ENCODE data around the gene KLHL33. TPM values are rescaled to one million over a fixed set of nuclear protein-coding genes. Genes with fewer than 3 reads are reported as not detected.

KLHL33 gene
- total and polyA plus RNA-seq, 8 donors, result 0.20 to 0.39 (median 0.29) TPM

DNA sequence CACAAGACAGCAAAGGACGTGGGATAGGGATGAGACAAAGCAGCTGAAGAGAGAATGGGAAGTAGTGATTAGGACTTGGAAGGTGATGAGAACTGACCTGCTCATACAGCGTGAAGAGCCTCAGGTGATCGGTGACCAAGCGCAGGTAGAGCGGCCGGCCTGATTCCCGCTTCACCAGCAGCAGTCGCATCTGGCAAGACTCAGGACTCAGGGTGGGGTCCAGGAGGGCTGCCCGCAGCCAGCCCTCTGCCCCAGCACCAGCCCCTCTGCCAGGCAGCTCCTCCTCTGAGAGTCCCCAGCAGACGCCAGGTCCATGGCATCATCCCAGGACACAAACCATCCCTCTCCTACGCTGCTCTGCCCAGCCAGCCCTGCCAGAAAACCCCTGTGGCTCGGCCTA lies 53.4 kb downstream of the KLHL33 start:
- peaks cover 10 to 100% of the 10 kb centered on the region in 2 donors for H3K36me3 ChIP-seq
- ATAC-seq, result no peak

DNA sequence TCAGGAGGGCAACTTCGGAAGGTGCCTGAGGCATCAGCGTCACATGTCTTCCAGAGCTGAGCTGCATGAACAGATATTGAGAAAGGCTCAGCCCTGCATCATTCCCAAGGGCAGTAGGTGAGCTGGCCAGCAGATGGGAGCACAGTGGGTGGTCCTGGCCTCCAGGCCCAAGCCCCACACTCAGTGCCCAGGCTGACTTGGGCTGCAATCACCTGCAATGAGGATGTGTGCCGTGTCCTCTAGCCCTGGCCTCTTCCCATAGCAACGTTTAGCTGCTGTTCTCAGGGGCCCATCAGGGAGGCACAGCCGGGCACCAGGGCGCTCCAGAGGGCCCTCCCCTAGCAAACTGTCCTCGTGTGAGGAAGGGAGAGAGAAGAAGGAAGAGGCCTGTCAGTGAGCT lies 54.6 kb downstream of the KLHL33 start:
- Histone ChIP-seq H3K9me3 (no peaks in the 10 kb centered on the region), H3K4me1 (no peaks in the 10 kb centered on the region), H3K4me3 (no peak overlapping the region), H3K27me3 (no peaks in the 10 kb centered on the region), H3K36me3 (peaks cover 10 to 100% of the 10 kb centered on the region in 2 donors), H3K27ac (no peak overlapping the region)
- ATAC-seq, result no peak
- intact Hi-C loops (cut with DNase I), result no loop called here
- TF ChIP-seq, protein P1, sequence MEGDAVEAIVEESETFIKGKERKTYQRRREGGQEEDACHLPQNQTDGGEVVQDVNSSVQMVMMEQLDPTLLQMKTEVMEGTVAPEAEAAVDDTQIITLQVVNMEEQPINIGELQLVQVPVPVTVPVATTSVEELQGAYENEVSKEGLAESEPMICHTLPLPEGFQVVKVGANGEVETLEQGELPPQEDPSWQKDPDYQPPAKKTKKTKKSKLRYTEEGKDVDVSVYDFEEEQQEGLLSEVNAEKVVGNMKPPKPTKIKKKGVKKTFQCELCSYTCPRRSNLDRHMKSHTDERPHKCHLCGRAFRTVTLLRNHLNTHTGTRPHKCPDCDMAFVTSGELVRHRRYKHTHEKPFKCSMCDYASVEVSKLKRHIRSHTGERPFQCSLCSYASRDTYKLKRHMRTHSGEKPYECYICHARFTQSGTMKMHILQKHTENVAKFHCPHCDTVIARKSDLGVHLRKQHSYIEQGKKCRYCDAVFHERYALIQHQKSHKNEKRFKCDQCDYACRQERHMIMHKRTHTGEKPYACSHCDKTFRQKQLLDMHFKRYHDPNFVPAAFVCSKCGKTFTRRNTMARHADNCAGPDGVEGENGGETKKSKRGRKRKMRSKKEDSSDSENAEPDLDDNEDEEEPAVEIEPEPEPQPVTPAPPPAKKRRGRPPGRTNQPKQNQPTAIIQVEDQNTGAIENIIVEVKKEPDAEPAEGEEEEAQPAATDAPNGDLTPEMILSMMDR (IDR thresholded peaks at IDR 0.05), result no peak
- no peak for DNase-seq

More for the DNA sequence above, 53.4 kb downstream of the KLHL33 start:
- no peak for DNase-seq
- Histone ChIP-seq H3K4me3 (no peak overlapping the region), H3K4me1 (peaks cover 0 to under 1% of the 10 kb centered on the region in 2 donors), H3K27ac (no peak overlapping the region), H3K9me3 (no peaks in the 10 kb centered on the region), H3K27me3 (no peaks in the 10 kb centered on the region)
- intact Hi-C loops (cut with DNase I), result no loop called here
- TF ChIP-seq, protein P1 (IDR thresholded peaks at IDR 0.05), result no peak

DNA sequence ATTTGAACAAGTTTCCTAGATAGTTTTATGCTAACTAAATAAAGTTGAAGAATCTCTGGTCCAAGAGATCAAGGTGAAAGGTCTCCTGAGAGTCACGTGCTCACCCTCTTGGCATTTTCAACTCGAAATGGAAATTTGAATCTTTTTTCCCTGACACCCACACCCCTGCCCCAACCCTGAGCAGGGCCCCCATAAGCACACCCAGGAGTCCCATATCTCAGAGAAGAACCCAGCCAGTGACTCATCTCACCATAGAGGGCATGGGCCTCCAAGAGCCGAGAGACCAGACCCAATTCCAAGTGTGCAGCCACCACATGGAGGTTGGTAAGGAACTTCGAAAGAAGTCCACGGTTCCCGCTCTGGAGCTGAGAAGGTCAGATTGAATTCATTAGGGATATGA lies 55.3 kb downstream of the KLHL33 start:
- ATAC-seq (no peak), DNase-seq (no peak)
- no peak overlapping the region for H3K4me3 ChIP-seq
- H3K4me1 ChIP-seq, result no peaks in the 10 kb centered on the region
- H3K36me3 ChIP-seq, result peaks cover 10 to 100% of the 10 kb centered on the region in 2 donors
- TF ChIP-seq, protein P1 (IDR thresholded peaks at IDR 0.05), result no peak
- no peaks in the 10 kb centered on the region for H3K9me3 ChIP-seq
- H3K27ac ChIP-seq, result no peak overlapping the region
- intact Hi-C loops (cut with DNase I), result no loop called here
- H3K27me3 ChIP-seq, result no peaks in the 10 kb centered on the region

DNA sequence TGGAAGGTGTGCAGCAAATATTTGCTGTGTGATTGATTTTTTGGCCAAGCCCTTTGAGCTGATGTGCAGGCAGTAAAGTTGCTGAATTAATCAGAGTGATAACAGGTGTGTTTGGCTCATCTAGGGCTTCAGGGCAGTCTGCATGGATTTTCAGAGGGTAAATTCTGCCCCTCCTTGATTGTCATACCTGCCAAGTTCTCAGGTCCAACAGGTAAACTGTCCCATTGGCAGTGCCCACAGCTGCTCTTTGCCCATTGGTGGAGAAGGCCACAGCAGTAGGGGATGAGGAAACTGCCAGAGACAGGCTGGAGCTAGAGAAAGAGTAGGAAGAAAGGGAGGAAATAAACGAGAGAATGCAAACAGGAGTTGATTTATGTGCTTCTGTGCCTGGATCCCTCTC lies 56.2 kb downstream of the KLHL33 start:
- H3K36me3 ChIP-seq, result peaks cover 5 to 100% of the 10 kb centered on the region in 2 donors
- H3K27ac ChIP-seq, result no peak overlapping the region
- intact Hi-C loops (cut with DNase I), result no loop called here
- no peak overlapping the region for H3K4me3 ChIP-seq
- H3K4me1 ChIP-seq, result no peaks in the 10 kb centered on the region
- no peak for ATAC-seq
- no peaks in the 10 kb centered on the region for H3K27me3 ChIP-seq
- no peak for DNase-seq
- H3K9me3 ChIP-seq, result no peaks in the 10 kb centered on the region
- TF ChIP-seq, protein P1 (IDR thresholded peaks at IDR 0.05), result no peak

DNA sequence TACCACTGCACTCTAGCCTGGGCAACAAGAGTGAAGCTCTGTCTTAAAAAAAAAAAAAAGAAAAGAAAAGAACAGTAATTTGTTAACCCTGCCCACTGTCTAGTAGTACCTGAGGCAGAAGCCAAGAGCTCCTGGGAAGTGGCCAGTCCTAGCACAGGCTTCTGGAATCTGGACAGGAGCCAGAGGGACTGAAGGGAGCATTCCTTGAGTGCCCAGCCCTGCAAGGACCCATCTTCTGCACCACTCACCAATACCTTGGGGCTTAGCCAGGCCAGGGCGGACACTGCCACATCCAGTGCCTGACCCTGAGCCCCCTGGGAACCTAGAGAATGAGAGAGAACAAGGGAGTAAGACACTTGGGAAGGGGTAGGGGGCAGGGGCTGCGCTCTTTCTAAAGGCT lies 58.8 kb downstream of the KLHL33 start:
- DNase-seq, result no peak
- ATAC-seq, result peak; percentile 61
- no peak overlapping the region for H3K27ac ChIP-seq
- no peaks in the 10 kb centered on the region for H3K9me3 ChIP-seq
- H3K4me3 ChIP-seq, result no peak overlapping the region
- TF ChIP-seq, protein P1 (IDR thresholded peaks at IDR 0.05), result no peak
- H3K4me1 ChIP-seq, result no peaks in the 10 kb centered on the region
- intact Hi-C loops (cut with DNase I), result no loop called here
- H3K36me3 ChIP-seq, result peaks cover 6 to 100% of the 10 kb centered on the region in 2 donors
- no peaks in the 10 kb centered on the region for H3K27me3 ChIP-seq

Data from left lung (tissue), 10 donors.